Uterus (tissue), 4 donors: ENCODE measurements around the gene PRSS22. TPM values are rescaled to one million over a fixed set of nuclear protein-coding genes. Genes with fewer than 3 reads are reported as not detected.

ENCODE experiments used
- DNase-seq, 2 donors: peaks; one replicate each; pipeline ENCODE4 v3.0.0-alpha.2; 2019 to 2020
- H3K27ac ChIP-seq, 2 donors: fragments of 200-600 bp; sonication (generic); 1 replicate in 1 of 2; 2 replicates in 1 of 2; pipeline ENCODE4 v1.5.1; 2016 to 2018
- H3K27me3 ChIP-seq, 2 donors: fragments of 200-600 bp; sonication (generic); one replicate each; pipeline ENCODE4 v1.5.1; 2018 to 2019; ENCODE audit warnings: control low read depth in 1 of 2
- H3K36me3 ChIP-seq, 2 donors: fragments of 200-600 bp; sonication (generic); one replicate each; pipeline ENCODE4 v1.5.1; 2019; ENCODE audit warnings: control low read depth in 1 of 2
- H3K4me1 ChIP-seq, 2 donors: fragments of 200-600 bp; sonication (generic); one replicate each; pipeline ENCODE4 v1.5.1; 2018 to 2019; ENCODE audit warnings: control low read depth in 1 of 2
- H3K4me3 ChIP-seq, 2 donors: fragments of 200-600 bp; sonication (generic); 1 replicate in 1 of 2; 2 replicates in 1 of 2; pipeline ENCODE4 v1.5.1; 2018 to 2019; ENCODE audit warnings: mild to moderate bottlenecking in 1 of 2
- H3K9me3 ChIP-seq, 2 donors: fragments of 200-600 bp; sonication (generic); one replicate each; pipeline ENCODE4 v1.5.1; 2019; ENCODE audit warnings: control low read depth in 1 of 2
- CTCF ChIP-seq, 4 experiments: fragments of 200-600 bp in 2 of 4; fragments of 450-650 bp in 2 of 4; sonication (generic) in 2 of 4; IDR thresholded peaks; one replicate each; pipeline ENCODE4 v1.5.1; 2016 to 2019; ENCODE audit warnings: antibody characterized with exemption in 4 of 4, mild to moderate bottlenecking in 2 of 4, moderate library complexity in 1 of 4
- POLR2A ChIP-seq, 2 donors: fragments of 450-650 bp; IDR thresholded peaks; one replicate each; pipeline ENCODE4 v1.6.1; 2016; ENCODE audit warnings: antibody characterized with exemption in 2 of 2, mild to moderate bottlenecking in 1 of 2, moderate library complexity in 1 of 2
- intact Hi-C: fragments of 100-400 bp; cut with DNase I; formaldehyde crosslinking; loops from one replicate; pipeline ENCODE4 v1.15.1; 2023; ENCODE audit warnings: low total_unique reads
- total RNA-seq, 4 donors: library from RNA; depleted of rRNA in 3 of 4; stranded (reverse); fragments of >200 nt in 3 of 4; gene quantifications; one replicate each; pipeline versions ENCODE4 v1.1.0 to v1.2.4, GENCODE V29; 2014 to 2023
- donor health status: DM: yes; HTN: yes; CAD: no.

The PRSS22 gene
- total RNA-seq, 4 donors from 2014 or later, result 0.46 to 2.4 TPM; not detected in 2

- DNase-seq, result no peak
- Histone ChIP-seq H3K9me3 (no peaks in the 10 kb centered on the region), H3K4me3 (no peak overlapping the region), H3K27ac (no peak overlapping the region), H3K4me1 (no peaks in the 10 kb centered on the region), H3K36me3 (no peaks in the 10 kb centered on the region), H3K27me3 (no peaks in the 10 kb centered on the region)
- intact Hi-C loops, result no loop called here
- TF ChIP-seq POLR2A (IDR thresholded peaks at IDR 0.05) (no peak), CTCF (IDR thresholded peaks at IDR 0.05) (no peak)
Measured at GRCh38 chr16:2828876-2829430, 29.0 kb downstream of the PRSS22 start.

GRCh38 chr16:2828521-2828840 is 29.5 kb downstream of the PRSS22 start:
- no peak for DNase-seq
- Histone ChIP-seq H3K27ac (no peak overlapping the region), H3K4me1 (no peaks in the 10 kb centered on the region), H3K9me3 (no peaks in the 10 kb centered on the region), H3K27me3 (no peaks in the 10 kb centered on the region), H3K4me3 (no peak overlapping the region), H3K36me3 (no peaks in the 10 kb centered on the region)
- intact Hi-C loops, result no loop called here
- no peak for TF ChIP-seq CTCF (IDR thresholded peaks at IDR 0.05)
- TF ChIP-seq POLR2A (IDR thresholded peaks at IDR 0.05), result no peak

- intact Hi-C loops, result no loop called here
- TF ChIP-seq CTCF (IDR thresholded peaks at IDR 0.05) (no peak), POLR2A (IDR thresholded peaks at IDR 0.05) (no peak)
- Histone ChIP-seq H3K27me3 (no peaks in the 10 kb centered on the region), H3K36me3 (no peaks in the 10 kb centered on the region), H3K9me3 (no peaks in the 10 kb centered on the region), H3K4me1 (no peaks in the 10 kb centered on the region), H3K27ac (no peak overlapping the region), H3K4me3 (no peak overlapping the region)
- no peak for DNase-seq
Measured at GRCh38 chr16:2827831-2828520, 30.0 kb downstream of the PRSS22 start.

GRCh38 chr16:2827374-2827791 is 30.6 kb downstream of the PRSS22 start:
- H3K36me3 ChIP-seq, result no peaks in the 10 kb centered on the region
- no peaks in the 10 kb centered on the region for H3K27me3 ChIP-seq
- intact Hi-C loops, result no loop called here
- H3K27ac ChIP-seq, result no peak overlapping the region
- H3K4me3 ChIP-seq, result no peak overlapping the region
- TF ChIP-seq POLR2A (IDR thresholded peaks at IDR 0.05), result no peak
- no peak for TF ChIP-seq CTCF (IDR thresholded peaks at IDR 0.05)
- no peak for DNase-seq
- H3K4me1 ChIP-seq, result no peaks in the 10 kb centered on the region
- no peaks in the 10 kb centered on the region for H3K9me3 ChIP-seq

- H3K36me3 ChIP-seq, result no peaks in the 10 kb centered on the region
- intact Hi-C loops, result no loop called here
- H3K9me3 ChIP-seq, result no peaks in the 10 kb centered on the region
- H3K4me1 ChIP-seq, result no peaks in the 10 kb centered on the region
- H3K27ac ChIP-seq, result no peak overlapping the region
- H3K27me3 ChIP-seq, result no peaks in the 10 kb centered on the region
- TF ChIP-seq POLR2A (IDR thresholded peaks at IDR 0.05) (no peak), CTCF (IDR thresholded peaks at IDR 0.05) (no peak)
- DNase-seq, result no peak
- H3K4me3 ChIP-seq, result no peak overlapping the region
Measured at GRCh38 chr16:2826591-2827373, 31.2 kb downstream of the PRSS22 start.
